GM12872 (cell line): ENCODE measurements around the gene SYNPO.

Source experiments
- CTCF ChIP-seq: IDR thresholded peaks from 3 replicates; pipeline ENCODE4 v1.5.1; 2011; ENCODE audit warnings: low read depth, mild to moderate bottlenecking, low read length, moderate library complexity; ENCODE audit not compliant: insufficient read depth

Gene SYNPO

GRCh38 chr5:150626853-150627276, 13.6 kb upstream of the SYNPO start:
- no peak for TF ChIP-seq CTCF

- no peak for TF ChIP-seq CTCF
Measured at GRCh38 chr5:150627731-150628545, 12.5 kb upstream of the SYNPO start.

- no peak for TF ChIP-seq CTCF
Measured at GRCh38 chr5:150628936-150629485, 11.4 kb upstream of the SYNPO start.

- no peak for TF ChIP-seq CTCF
Measured at GRCh38 chr5:150630016-150630415, 10.4 kb upstream of the SYNPO start.

- TF ChIP-seq CTCF: no peak
Measured at GRCh38 chr5:150630461-150631325, 9.8 kb upstream of the SYNPO start.

GRCh38 chr5:150631326-150631701, 9.1 kb upstream of the SYNPO start:
- TF ChIP-seq CTCF: no peak

GRCh38 chr5:150632305-150633160, 7.9 kb upstream of the SYNPO start:
- no peak for TF ChIP-seq CTCF
